Effector memory CD8-positive, alpha-beta T cell (primary cell): Measurements from ENCODE around the gene TUSC2.

ENCODE experiments used
- ATAC-seq: fragments of 150-1000 bp; cut with Tn5 transposase; replicated peaks from 2 replicates; pipeline ENCODE4 v1.10.0; 2021; ENCODE audit warnings: mild to moderate bottlenecking, moderate library complexity
- DNase-seq, 3 experiments: peaks; one replicate each; pipeline ENCODE4 v3.0.0; 2021
- H3K27ac Mint-ChIP-seq, 2 donors: one replicate each; pipeline ENCODE4 v1.8.0; 2022; ENCODE audit warnings: mild to moderate bottlenecking in 2 of 2, mixed read lengths in 2 of 2, moderate library complexity in 2 of 2
- H3K27me3 Mint-ChIP-seq, 2 donors: one replicate each; pipeline ENCODE4 v1.8.0; 2022; ENCODE audit warnings: mixed read lengths in 2 of 2
- H3K36me3 Mint-ChIP-seq: one replicate; pipeline ENCODE4 v1.8.0; 2022; ENCODE audit warnings: mild to moderate bottlenecking, moderate library complexity, mixed read lengths; ENCODE audit not compliant: insufficient read depth
- H3K4me1 Mint-ChIP-seq, 2 donors: one replicate each; pipeline ENCODE4 v1.8.0; 2022; ENCODE audit warnings: low read depth in 2 of 2, mixed read lengths in 2 of 2
- H3K4me3 Mint-ChIP-seq, 2 donors: one replicate each; pipeline ENCODE4 v1.8.0; 2022; ENCODE audit warnings: mild to moderate bottlenecking in 2 of 2, mixed read lengths in 2 of 2, moderate library complexity in 2 of 2
- H3K9me3 Mint-ChIP-seq, 2 donors: one replicate each; pipeline ENCODE4 v1.8.0; 2022; ENCODE audit warnings: mixed read lengths in 2 of 2

TUSC2 gene

GRCh38 chr3:50296721-50297383 lies 31.2 kb downstream of the TUSC2 start:
- Mint-ChIP-seq H3K27me3 (no peaks in the 10 kb centered on the region), H3K36me3 (peaks cover 18% of the 10 kb centered on the region), H3K9me3 (no peaks in the 10 kb centered on the region), H3K4me3 (no peak overlapping the region), H3K4me1 (peaks cover 28 to 33% of the 10 kb centered on the region in 2 donors), H3K27ac (peak overlapping the region in 1 of 2 donors; percentile 94)
- DNase-seq: no peak
- ATAC-seq: no peak

- Mint-ChIP-seq H3K27ac (no peak overlapping the region), H3K9me3 (no peaks in the 10 kb centered on the region), H3K36me3 (peaks cover 18% of the 10 kb centered on the region), H3K4me3 (no peak overlapping the region), H3K27me3 (no peaks in the 10 kb centered on the region), H3K4me1 (peaks cover 35 to 37% of the 10 kb centered on the region in 2 donors)
- DNase-seq (no peak), ATAC-seq (no peak)
Measured at GRCh38 chr3:50295553-50296431, 32.2 kb downstream of the TUSC2 start.

DNA sequence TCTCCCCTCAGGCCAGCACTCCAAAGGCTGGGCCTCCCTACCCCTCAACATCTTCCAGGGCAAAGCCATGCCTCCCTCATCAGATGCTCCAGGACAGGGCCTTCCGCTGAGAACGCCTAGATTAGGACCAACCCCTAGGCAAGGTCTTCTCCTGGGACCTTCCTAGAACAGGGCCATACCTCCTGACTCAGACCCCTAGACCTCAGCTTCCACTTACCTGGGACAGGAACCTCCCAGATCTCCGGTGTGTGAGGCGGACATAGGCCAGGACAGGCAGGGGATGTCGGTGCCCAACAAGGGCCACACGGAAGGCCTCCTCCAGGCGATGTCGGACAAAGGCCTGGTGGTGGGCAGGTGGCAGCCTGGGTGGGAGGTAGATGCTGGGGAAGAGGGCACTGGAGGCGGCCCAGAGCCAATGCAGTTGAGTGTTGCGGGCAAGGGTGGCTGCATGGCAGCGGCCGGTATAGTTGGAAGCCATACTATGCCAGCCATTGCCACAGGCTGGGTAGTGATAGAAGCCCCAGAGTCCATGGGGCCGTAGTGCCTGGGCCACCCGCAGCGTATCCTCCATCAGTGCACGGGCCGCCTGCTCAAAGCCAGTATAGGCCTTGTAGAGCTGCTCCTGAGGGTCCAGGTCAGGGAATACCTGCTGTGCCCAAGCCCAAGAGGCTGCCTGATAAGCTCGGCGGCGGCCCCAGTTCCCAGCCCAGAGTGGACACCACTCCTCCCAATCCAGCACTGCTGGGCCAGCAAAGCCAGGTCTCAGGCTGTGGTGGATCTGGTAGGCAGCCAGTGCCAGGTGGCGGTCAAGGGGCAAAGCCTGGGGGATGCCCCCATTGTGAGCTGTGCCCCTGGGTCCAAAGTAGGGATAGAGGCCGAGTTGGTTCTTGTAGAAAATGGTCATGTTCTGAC lies 33.3 kb downstream of the TUSC2 start:
- DNase-seq: no peak
- H3K27ac Mint-ChIP-seq: peak overlapping the region in 1 of 2 donors; percentile 86
- no peaks in the 10 kb centered on the region for H3K27me3 Mint-ChIP-seq
- H3K4me1 Mint-ChIP-seq: peaks cover 28 to 29% of the 10 kb centered on the region in 2 donors
- H3K9me3 Mint-ChIP-seq: no peaks in the 10 kb centered on the region
- no peak for ATAC-seq
- no peak overlapping the region for H3K4me3 Mint-ChIP-seq
- peaks cover 18% of the 10 kb centered on the region for H3K36me3 Mint-ChIP-seq

GRCh38 chr3:50294089-50294488 lies 33.9 kb downstream of the TUSC2 start:
- no peak overlapping the region for H3K4me3 Mint-ChIP-seq
- no peaks in the 10 kb centered on the region for H3K9me3 Mint-ChIP-seq
- peak overlapping the region in 1 of 2 donors; percentile 86 for H3K27ac Mint-ChIP-seq
- H3K27me3 Mint-ChIP-seq: no peaks in the 10 kb centered on the region
- peaks cover 15% of the 10 kb centered on the region for H3K36me3 Mint-ChIP-seq
- ATAC-seq: no peak
- peaks cover 24 to 27% of the 10 kb centered on the region in 2 donors for H3K4me1 Mint-ChIP-seq
- no peak for DNase-seq

GRCh38 chr3:50293079-50293801 lies 34.8 kb downstream of the TUSC2 start:
- DNase-seq: no peak
- no peak for ATAC-seq
- Mint-ChIP-seq H3K27ac (peak overlapping the region; percentile 86 to 94), H3K36me3 (peaks cover 20% of the 10 kb centered on the region), H3K4me1 (peaks cover 21% of the 10 kb centered on the region in 2 donors), H3K4me3 (peak overlapping the region; percentile 81 to 82), H3K9me3 (no peaks in the 10 kb centered on the region), H3K27me3 (no peaks in the 10 kb centered on the region)

- H3K4me1 Mint-ChIP-seq: peaks cover 17 to 18% of the 10 kb centered on the region in 2 donors
- peak within 1 kb of the TSS; percentile 81 to 82 for H3K4me3 Mint-ChIP-seq
- DNase-seq: peak; percentile 91 to 93 (median 92)
- H3K9me3 Mint-ChIP-seq: no peaks in the 10 kb centered on the region
- peak within 1 kb of the TSS; percentile 86 to 94 for H3K27ac Mint-ChIP-seq
- peak; percentile 99 for ATAC-seq
- H3K27me3 Mint-ChIP-seq: no peaks in the 10 kb centered on the region
- H3K36me3 Mint-ChIP-seq: peaks cover 27% of the 10 kb centered on the region
Measured at GRCh38 chr3:50292159-50293078, 35.6 kb downstream of the TUSC2 start, which contains the start of gene IFRD2. Gene IFRD2 (minus strand): TSS chr3:50292429. CDS start chr3:50292274, 155 bp downstream.

DNA sequence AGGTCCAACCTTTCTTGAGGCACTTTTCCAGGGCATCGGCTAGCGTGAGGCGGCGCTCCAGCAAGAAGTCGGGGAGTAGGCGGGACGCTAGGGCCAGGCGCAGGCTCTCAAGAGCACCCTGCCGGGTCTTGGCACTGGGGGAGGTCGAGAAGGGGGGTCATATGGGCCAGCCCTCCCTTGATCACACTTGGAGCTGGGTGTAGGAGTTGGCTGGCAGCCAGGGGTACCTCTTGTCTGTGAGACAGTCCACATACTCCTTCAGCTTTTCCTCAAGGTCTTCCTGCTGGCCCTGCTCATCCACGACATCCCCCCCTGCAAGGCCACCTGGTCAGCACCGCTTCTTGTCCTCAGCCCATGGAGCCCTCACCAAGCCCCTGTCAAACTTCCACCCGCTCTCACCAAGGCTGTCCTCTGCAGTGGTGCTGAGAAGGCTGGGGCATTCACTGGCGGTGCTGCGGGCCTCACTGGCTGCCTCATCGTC lies 37.8 kb downstream of the TUSC2 start:
- no peak for ATAC-seq
- peaks cover 28% of the 10 kb centered on the region for H3K36me3 Mint-ChIP-seq
- no peaks in the 10 kb centered on the region for H3K27me3 Mint-ChIP-seq
- no peak overlapping the region for H3K27ac Mint-ChIP-seq
- H3K9me3 Mint-ChIP-seq: no peaks in the 10 kb centered on the region
- H3K4me3 Mint-ChIP-seq: no peak overlapping the region
- H3K4me1 Mint-ChIP-seq: peaks cover 17 to 18% of the 10 kb centered on the region in 2 donors
- DNase-seq: no peak

DNA sequence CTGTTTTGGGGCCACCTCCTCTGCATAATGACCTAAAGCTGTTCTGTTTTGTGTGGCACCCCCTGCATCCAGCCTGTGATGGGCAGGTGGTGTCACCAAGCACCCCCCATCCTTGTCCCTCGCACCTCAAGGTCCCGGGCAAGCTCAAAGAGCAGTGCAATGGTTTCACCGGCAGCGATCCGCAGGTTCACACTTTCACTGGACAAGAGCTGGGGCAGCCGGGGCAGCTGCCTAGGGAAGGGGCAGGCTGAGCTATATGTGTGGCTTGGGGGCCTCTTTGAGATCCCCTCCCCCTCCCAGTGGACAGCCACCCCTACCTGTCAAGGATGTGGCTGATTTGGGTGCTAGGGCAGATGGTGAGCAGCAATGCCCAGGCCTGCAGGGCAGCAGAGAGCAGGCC lies 38.9 kb downstream of the TUSC2 start:
- ATAC-seq: no peak
- H3K4me1 Mint-ChIP-seq: peaks cover 17 to 18% of the 10 kb centered on the region in 2 donors
- H3K36me3 Mint-ChIP-seq: peaks cover 28% of the 10 kb centered on the region

DNA sequence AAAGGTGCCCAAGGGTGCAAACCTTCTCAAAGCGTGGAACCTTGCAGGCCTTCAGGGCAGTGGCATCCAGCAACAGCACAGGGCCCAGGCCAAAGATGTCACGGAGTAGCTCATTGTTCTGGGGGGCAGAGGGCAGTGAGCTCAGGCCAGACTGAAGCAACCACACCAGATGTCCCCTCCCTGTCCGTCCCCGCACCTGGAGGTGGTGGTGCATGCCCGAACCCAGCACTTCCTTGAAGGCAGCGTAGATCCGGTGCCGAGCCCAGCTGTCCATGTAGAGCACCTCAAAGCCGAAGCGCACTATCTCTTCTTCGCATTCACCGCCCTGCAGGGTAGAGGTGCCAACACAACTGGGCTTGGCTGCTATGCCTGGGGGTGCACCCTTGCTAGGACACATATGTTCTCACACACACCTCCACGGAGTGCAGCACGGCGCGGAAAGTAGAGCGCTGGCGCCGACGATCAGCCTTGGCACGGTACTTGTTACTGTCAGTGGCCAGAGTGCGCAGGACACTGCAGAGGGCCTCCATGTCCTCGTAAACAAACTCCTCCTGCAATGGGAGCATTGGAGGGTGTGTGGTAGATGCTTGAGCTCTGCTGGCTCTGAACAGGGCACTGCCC lies 39.5 kb downstream of the TUSC2 start:
- Mint-ChIP-seq H3K27ac (no peak overlapping the region), H3K4me1 (peaks cover 17 to 18% of the 10 kb centered on the region in 2 donors), H3K27me3 (no peaks in the 10 kb centered on the region), H3K4me3 (no peak overlapping the region), H3K36me3 (peaks cover 31% of the 10 kb centered on the region), H3K9me3 (no peaks in the 10 kb centered on the region)
- no peak for DNase-seq
- ATAC-seq: no peak

More for the DNA sequence above, 38.9 kb downstream of the TUSC2 start:
- no peaks in the 10 kb centered on the region for H3K9me3 Mint-ChIP-seq
- no peak for DNase-seq
- H3K27ac Mint-ChIP-seq: no peak overlapping the region
- H3K27me3 Mint-ChIP-seq: no peaks in the 10 kb centered on the region
- no peak overlapping the region for H3K4me3 Mint-ChIP-seq

GRCh38 chr3:50287262-50287661 lies 40.8 kb downstream of the TUSC2 start:
- Mint-ChIP-seq H3K9me3 (no peaks in the 10 kb centered on the region), H3K4me3 (no peak overlapping the region), H3K36me3 (peaks cover 26% of the 10 kb centered on the region), H3K4me1 (peaks cover 7 to 10% of the 10 kb centered on the region in 2 donors), H3K27ac (no peak overlapping the region), H3K27me3 (no peaks in the 10 kb centered on the region)
- no peak for ATAC-seq
- no peak for DNase-seq

DNA sequence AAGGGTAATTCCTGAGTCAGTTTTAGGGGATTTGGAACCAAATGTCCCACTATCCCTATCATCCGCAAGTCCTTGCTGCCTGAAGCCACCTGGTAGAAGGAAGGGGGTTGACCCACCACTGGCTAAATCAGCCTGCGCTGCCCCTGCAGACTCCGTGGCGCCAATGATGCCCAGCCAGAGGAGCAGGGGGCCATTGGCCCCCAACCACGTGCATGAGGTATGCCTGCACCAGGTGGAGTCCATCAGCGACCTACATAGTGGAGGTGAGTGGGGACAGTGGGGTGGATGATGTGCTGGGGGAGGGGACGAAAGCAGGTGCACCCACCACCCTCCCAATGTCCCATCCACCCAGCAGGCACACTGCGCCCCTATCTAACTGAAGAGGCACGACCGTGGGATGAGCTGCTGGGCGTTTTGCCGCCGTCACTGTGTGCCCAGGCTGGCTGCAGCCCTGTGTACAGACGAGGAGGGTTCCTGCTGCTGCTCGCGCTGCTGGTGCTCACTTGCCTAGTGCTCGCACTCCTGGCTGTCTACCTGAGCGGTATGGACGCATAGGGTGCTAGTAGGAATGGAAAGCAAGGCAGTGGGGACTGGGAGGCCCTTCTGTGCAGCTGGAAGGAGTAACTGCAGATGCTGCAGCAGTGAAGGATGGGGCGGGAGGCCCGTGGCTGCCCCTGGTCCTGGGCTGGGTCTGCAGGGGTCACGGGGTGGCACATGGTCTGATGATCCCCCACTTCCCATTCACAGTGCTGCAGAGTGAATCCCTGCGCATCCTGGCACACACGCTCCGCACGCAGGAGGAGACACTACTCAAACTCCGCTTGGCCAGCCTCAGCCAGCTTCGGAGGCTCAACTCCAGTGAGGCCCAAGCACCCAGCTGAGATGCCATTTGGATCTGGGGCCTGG lies 41.4 kb downstream of the TUSC2 start:
- no peak for ATAC-seq
- no peak overlapping the region for H3K27ac Mint-ChIP-seq

More for the DNA sequence above, 41.4 kb downstream of the TUSC2 start:
- DNase-seq: no peak
- no peaks in the 10 kb centered on the region for H3K27me3 Mint-ChIP-seq
- H3K4me1 Mint-ChIP-seq: peaks cover 6 to 8% of the 10 kb centered on the region in 2 donors
- no peak overlapping the region for H3K4me3 Mint-ChIP-seq
- H3K9me3 Mint-ChIP-seq: no peaks in the 10 kb centered on the region
- H3K36me3 Mint-ChIP-seq: peaks cover 26% of the 10 kb centered on the region
